Measurements from ENCODE around the gene FBLN7.

DNA sequence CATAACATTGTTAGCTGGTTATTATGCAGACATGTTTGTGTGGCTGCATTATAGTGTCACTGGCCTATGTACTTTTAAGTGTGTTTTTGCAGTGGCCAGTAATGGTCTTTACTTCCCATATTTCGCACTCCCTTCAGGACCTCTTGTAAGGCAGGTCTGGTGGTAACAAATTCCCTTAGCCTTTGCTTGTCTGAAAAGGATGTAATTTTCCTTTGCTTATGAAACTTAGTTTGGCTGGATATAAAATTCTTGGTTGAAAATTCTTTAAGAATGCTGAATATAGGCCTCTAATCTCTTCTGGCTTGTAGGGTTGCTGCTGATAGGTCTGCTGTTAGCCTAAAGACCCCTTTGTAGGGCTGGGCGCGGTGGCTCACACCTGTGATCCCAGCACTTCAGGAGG is 82.0 kb downstream of the FBLN7 start:
- TF ChIP-seq, protein P1, sequence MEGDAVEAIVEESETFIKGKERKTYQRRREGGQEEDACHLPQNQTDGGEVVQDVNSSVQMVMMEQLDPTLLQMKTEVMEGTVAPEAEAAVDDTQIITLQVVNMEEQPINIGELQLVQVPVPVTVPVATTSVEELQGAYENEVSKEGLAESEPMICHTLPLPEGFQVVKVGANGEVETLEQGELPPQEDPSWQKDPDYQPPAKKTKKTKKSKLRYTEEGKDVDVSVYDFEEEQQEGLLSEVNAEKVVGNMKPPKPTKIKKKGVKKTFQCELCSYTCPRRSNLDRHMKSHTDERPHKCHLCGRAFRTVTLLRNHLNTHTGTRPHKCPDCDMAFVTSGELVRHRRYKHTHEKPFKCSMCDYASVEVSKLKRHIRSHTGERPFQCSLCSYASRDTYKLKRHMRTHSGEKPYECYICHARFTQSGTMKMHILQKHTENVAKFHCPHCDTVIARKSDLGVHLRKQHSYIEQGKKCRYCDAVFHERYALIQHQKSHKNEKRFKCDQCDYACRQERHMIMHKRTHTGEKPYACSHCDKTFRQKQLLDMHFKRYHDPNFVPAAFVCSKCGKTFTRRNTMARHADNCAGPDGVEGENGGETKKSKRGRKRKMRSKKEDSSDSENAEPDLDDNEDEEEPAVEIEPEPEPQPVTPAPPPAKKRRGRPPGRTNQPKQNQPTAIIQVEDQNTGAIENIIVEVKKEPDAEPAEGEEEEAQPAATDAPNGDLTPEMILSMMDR (IDR thresholded peaks at IDR 0.05; ENCODE audit: poor library complexity): no peak
- TF ChIP-seq EZH2 (IDR thresholded peaks at IDR 0.05; ENCODE audit: borderline replicate concordance): no peak

Measured in hepatocyte (in vitro differentiated cells).